PC-3 (cell line): ENCODE measurements around the gene CAPN3. TPM values are rescaled to one million over a fixed set of nuclear protein-coding genes. Genes with fewer than 3 reads are reported as not detected.

Experiments used
- ATAC-seq: fragments of 200-7000 bp; cut with Tn5 transposase; 2 replicates; pipeline ENCODE4 v1.9.1; 2020; ENCODE audit warnings: mild to moderate bottlenecking, moderate library complexity
- BruUV-seq: library from RNA; stranded (reverse); fragments of 400-500 nt; replicated peaks from 2 replicates; lab custom pipeline; 2021; lab: Mats Ljungman, UMichigan
- CTCF ChIA-PET: fragments of 300-600 bp; sonication (Branson Sonifier 250); formaldehyde crosslinking; loops from one replicate; lab custom pipeline; 2022; ENCODE audit warnings: antibody characterized with exemption; lab: Charles Lee
- POLR2A ChIA-PET: fragments of 300-600 bp; sonication (Branson Sonifier 250); formaldehyde crosslinking; loops from one replicate; lab custom pipeline; 2022; ENCODE audit warnings: antibody characterized with exemption; ENCODE audit not compliant: unreplicated experiment; lab: Charles Lee
- DNase-seq: peaks from one replicate; pipeline ENCODE4 v3.0.0-alpha.2; 2015
- H2AFZ ChIP-seq: fragments of 300-600 bp; sonication (generic); 2 replicates; pipeline ENCODE4 v1.6.0; 2016; ENCODE audit warnings: antibody characterized with exemption, low read length
- H3F3A ChIP-seq: fragments of 300-600 bp; sonication (generic); one replicate; pipeline ENCODE4 v1.6.0; 2017; ENCODE audit warnings: antibody characterized with exemption, low read length, control low read depth, mild to moderate bottlenecking; ENCODE audit not compliant: unreplicated experiment
- H3K27ac ChIP-seq: fragments of 300-600 bp; sonication (generic); 2 replicates; pipeline ENCODE4 v1.5.1; 2016; ENCODE audit warnings: mild to moderate bottlenecking, low read length
- H3K27me3 ChIP-seq: fragments of 300-600 bp; sonication (generic); 2 replicates; pipeline ENCODE4 v1.6.1; 2016; ENCODE audit warnings: low read length, mixed read lengths
- H3K36me3 ChIP-seq: fragments of 300-600 bp; sonication (generic); 2 replicates; pipeline ENCODE4 v1.6.1; 2016; ENCODE audit warnings: low read depth, mixed run types, low read length, mixed read lengths
- H3K4me1 ChIP-seq: fragments of 300-600 bp; sonication (generic); 2 replicates; pipeline ENCODE4 v1.5.1; 2016; ENCODE audit warnings: low read length; ENCODE audit not compliant: insufficient read depth
- H3K4me2 ChIP-seq: fragments of 300-600 bp; sonication (generic); 2 replicates; pipeline ENCODE4 v1.6.0; 2016; ENCODE audit warnings: low read length
- H3K4me3 ChIP-seq: fragments of 300-600 bp; sonication (generic); 2 replicates; pipeline ENCODE4 v1.5.1; 2016; ENCODE audit warnings: mild to moderate bottlenecking, low read length, mixed read lengths
- H3K79me2 ChIP-seq: fragments of 300-600 bp; sonication (generic); 2 replicates; pipeline ENCODE4 v1.6.1; 2017; ENCODE audit warnings: low read length, mixed read lengths
- H3K9ac ChIP-seq: fragments of 300-600 bp; sonication (generic); 2 replicates; pipeline ENCODE4 v1.6.0; 2016; ENCODE audit warnings: mild to moderate bottlenecking, low read length
- H3K9me2 ChIP-seq: fragments of 300-600 bp; sonication (generic); replicated peaks from 2 replicates; pipeline ENCODE4 v1.6.1; 2016; ENCODE audit warnings: mixed run types, low read length, mixed read lengths
- H3K9me3 ChIP-seq: fragments of 300-600 bp; sonication (generic); 2 replicates; pipeline ENCODE4 v1.6.1; 2016; ENCODE audit warnings: low read length, mixed read lengths
- H4K20me1 ChIP-seq: fragments of 300-600 bp; sonication (generic); 2 replicates; pipeline ENCODE4 v1.6.1; 2016; ENCODE audit warnings: low read length, mixed read lengths
- EZH2 ChIP-seq: fragments of 300-600 bp; sonication (generic); IDR thresholded peaks from one replicate; pipeline ENCODE4 v1.6.1; 2017; ENCODE audit warnings: antibody characterized with exemption, mild to moderate bottlenecking, low read length; ENCODE audit not compliant: unreplicated experiment
- EZH2phosphoT487 ChIP-seq: fragments of 300-600 bp; sonication (generic); IDR thresholded peaks from 2 replicates; pipeline ENCODE4 v1.6.1; 2018; ENCODE audit warnings: mild to moderate bottlenecking, antibody characterized with exemption, low read length, borderline replicate concordance
- intact Hi-C: fragments of 100-400 bp; cut with micrococcal nuclease; formaldehyde crosslinking; loops from 2 replicates; pipeline ENCODE4 v1.9.0; 2023
- total RNA-seq: library from RNA; depleted of rRNA; stranded (reverse); fragments of >200 nt; gene quantifications from 2 replicates; pipeline ENCODE4 v1.2.3, GENCODE V29; 2014
- TF ChIP-seq, protein P1 (sequence below): fragments of 300-600 bp; sonication (generic); conservative IDR thresholded peaks from 2 replicates; pipeline ENCODE4 v1.5.1; 2017; ENCODE audit warnings: antibody characterized with exemption, low read depth, mild to moderate bottlenecking, low read length

The CAPN3 gene
- total RNA-seq, 1 experiment from 2014 or later, result 0.40 TPM

DNA sequence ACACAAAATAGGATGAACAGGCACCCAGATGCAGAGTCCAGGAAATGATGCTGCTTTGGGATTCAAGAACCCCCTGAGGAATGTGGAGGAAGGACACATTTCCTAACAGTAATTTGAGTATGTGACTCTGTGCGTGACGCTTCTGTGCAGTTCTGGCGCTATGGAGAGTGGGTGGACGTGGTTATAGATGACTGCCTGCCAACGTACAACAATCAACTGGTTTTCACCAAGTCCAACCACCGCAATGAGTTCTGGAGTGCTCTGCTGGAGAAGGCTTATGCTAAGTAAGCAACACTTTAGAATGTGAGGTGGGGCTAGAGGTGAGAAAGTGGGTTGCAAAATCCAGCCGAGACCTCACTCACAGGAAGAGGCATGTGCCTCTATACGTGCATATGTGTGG lies 28.3 kb downstream of the CAPN3 start:
- TF ChIP-seq, protein P1, sequence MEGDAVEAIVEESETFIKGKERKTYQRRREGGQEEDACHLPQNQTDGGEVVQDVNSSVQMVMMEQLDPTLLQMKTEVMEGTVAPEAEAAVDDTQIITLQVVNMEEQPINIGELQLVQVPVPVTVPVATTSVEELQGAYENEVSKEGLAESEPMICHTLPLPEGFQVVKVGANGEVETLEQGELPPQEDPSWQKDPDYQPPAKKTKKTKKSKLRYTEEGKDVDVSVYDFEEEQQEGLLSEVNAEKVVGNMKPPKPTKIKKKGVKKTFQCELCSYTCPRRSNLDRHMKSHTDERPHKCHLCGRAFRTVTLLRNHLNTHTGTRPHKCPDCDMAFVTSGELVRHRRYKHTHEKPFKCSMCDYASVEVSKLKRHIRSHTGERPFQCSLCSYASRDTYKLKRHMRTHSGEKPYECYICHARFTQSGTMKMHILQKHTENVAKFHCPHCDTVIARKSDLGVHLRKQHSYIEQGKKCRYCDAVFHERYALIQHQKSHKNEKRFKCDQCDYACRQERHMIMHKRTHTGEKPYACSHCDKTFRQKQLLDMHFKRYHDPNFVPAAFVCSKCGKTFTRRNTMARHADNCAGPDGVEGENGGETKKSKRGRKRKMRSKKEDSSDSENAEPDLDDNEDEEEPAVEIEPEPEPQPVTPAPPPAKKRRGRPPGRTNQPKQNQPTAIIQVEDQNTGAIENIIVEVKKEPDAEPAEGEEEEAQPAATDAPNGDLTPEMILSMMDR, result no peak
- TF ChIP-seq EZH2, result no peak
- no peak for TF ChIP-seq EZH2phosphoT487
- CTCF ChIA-PET, result no interaction called here
- Histone ChIP-seq H3K79me2 (no peaks in the 10 kb centered on the region), H3K36me3 (no peaks in the 10 kb centered on the region), H3K27me3 (no peaks in the 10 kb centered on the region), H3K9me2 (no peaks in the 10 kb centered on the region), H3K9me3 (no peaks in the 10 kb centered on the region), H3K4me3 (no peak overlapping the region), H2AFZ (no peak overlapping the region), H3F3A (no peaks in the 10 kb centered on the region), H4K20me1 (no peaks in the 10 kb centered on the region), H3K27ac (no peak overlapping the region), H3K9ac (no peak overlapping the region), H3K4me1 (no peaks in the 10 kb centered on the region), H3K4me2 (no peak overlapping the region)
- BruUV-seq, result no TSS peak
- ATAC-seq, result no peak
- intact Hi-C loops, result loop anchor here (5.0 kb wide), 1 partner anchor 115 kb away; the partner anchor contains the start of genes GANC and TMEM87A
- DNase-seq, result no peak
- POLR2A ChIA-PET, result no interaction called here

DNA sequence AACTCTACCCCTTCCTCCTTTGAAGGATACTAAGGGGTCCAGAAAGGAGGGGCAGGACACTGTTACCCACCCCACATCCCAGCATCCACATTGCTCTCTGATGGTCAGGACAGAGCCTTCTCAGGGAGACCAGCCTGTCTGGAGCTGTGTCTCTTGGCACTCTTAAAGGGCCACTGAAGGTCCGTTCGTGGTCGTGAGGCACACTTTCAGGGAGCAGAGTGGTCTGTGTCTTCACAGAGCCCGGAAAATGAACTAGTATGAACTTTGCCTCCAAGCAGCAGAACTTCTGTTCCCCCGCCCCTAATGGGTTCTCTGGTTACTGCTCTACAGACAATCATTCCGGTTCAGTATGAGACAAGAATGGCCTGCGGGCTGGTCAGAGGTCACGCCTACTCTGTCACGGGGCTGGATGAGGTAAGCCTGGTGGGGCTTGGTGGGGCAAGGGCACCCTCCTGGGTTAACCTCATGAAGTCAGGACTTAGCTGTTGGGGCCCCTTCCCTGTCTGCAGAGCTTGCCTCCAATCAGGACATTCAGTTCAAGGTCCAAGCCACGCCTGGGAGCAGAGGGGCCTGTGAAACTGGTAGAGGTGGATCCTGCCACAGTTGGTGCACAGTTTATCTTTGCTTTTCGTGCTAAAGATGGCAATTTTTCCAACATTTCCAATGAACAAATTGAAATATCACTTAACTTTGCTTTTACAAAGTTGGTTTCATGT lies 33.2 kb downstream of the CAPN3 start:
- no peak overlapping the region for H3K4me3 ChIP-seq
- ATAC-seq, result no peak
- CTCF ChIA-PET, result no interaction called here

More for the DNA sequence above, 33.2 kb downstream of the CAPN3 start:
- H3K79me2 ChIP-seq, result no peaks in the 10 kb centered on the region
- no peaks in the 10 kb centered on the region for H4K20me1 ChIP-seq
- no peaks in the 10 kb centered on the region for H3K9me3 ChIP-seq
- DNase-seq, result no peak
- no peaks in the 10 kb centered on the region for H3K9me2 ChIP-seq
- H3K4me2 ChIP-seq, result no peak overlapping the region
- H3K36me3 ChIP-seq, result no peaks in the 10 kb centered on the region
- H3F3A ChIP-seq, result no peaks in the 10 kb centered on the region
- H3K4me1 ChIP-seq, result no peaks in the 10 kb centered on the region
- BruUV-seq, result no TSS peak
- H3K27me3 ChIP-seq, result no peaks in the 10 kb centered on the region
- H3K9ac ChIP-seq, result no peak overlapping the region
- intact Hi-C loops, result no loop called here
- no peak overlapping the region for H2AFZ ChIP-seq
- no peak overlapping the region for H3K27ac ChIP-seq
- TF ChIP-seq, protein P1, result no peak
- TF ChIP-seq EZH2 (no peak), EZH2phosphoT487 (no peak)
- POLR2A ChIA-PET, result no interaction called here
